NOMO-1 treated with DMSO at 0.1 percent for 48 hours (cell line): ENCODE results near the gene CD44.
A peak's percentile ranks its signal among the peaks of the same experiment; 100 is the strongest.
"Not testable (repeated sequence)": the region's sequence is repeated elsewhere in the genome, so short reads cannot be mapped to it uniquely, and the experiment has no call there.

Experiments used
- DNase-seq: peaks from one replicate; lab custom pipeline; 2025; ENCODE audit not compliant: unreplicated experiment; lab: John Stamatoyannopoulos, UW

Gene CD44

DNA sequence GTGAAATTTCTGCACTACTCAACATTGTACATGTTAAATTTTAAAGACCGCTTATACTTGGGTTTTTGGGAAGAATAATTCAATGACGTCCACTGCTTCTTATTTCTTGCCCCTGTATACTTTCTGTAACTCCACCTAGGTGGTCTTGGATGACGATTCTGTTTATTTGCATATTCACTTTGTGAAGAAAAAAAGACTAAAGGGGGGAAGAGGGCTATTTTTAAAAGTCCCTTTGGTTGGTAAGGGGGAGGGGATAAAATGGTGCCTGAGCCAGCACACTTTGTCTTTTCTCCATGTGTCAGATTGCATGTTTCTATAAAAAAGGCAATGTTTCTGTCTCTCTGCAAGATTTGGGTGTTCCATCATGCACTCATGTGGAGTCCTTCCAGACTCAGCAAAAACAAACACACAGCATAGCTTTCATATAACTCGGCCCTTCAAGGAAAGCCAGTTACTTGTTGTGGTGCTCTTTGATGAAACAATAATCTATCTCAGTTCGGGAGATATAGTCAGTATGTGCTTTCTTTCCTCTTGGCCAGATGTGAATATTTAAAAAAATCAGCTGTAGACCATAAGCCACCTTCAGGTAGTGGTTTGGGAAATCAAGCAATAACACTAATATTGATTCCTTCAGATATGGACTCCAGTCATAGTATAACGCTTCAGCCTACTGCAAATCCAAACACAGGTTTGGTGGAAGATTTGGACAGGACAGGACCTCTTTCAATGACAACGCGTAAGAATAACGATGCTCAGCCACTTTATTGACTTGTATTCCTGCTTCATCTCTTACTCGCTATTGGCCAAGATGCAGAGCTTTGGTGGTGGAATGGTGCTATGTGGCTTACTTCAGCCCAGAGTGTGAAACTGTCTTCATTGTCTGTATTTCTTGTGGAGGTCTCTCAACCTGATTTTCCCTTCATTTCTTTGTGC is 68.8 kb downstream of the CD44 start:
- DNase-seq: no peak

DNA sequence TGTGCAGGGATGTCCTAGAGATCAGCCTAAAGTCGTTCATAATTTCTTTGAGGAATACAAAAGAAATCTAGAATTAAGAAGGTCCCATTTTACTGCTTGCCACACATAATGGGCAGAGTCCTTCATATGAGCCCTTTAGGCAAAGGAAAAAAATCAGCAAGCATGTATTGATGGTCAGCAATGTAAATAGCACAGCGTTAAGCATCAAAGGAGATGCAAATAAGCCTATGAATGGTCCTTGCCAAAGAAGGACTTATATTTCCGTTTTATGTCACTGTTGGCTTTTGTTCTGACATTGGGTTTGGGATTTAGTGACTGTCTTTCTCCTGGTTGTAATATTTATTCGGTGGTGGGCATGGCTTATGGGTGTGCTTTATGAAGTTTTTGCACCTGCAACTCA is 69.8 kb downstream of the CD44 start:
- DNase-seq: no peak

DNA sequence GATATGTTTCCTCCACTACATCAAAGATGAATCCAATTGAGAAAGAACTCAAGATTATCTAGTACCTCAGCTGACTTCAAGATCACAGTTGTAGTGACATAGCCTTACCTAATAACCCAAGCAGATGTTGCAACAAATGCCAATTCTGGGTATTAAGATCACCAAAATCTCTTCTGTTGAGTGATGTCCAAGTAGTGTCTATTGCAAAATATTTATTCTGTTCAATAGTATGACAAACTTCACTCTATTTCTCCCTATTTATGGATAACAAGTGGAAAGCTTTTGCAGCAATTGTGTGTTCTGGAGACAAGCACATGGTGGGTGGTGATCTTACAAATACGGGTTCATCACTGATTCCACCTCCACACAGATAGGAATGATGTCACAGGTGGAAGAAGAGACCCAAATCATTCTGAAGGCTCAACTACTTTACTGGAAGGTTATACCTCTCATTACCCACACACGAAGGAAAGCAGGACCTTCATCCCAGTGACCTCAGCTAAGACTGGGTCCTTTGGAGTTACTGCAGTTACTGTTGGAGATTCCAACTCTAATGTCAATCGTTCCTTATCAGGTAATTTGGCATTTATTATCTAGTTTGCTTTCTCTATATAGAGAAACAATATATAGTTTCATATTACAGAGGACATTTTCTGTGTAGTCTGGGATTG is 72.0 kb downstream of the CD44 start:
- peak; percentile 36 for DNase-seq

DNA sequence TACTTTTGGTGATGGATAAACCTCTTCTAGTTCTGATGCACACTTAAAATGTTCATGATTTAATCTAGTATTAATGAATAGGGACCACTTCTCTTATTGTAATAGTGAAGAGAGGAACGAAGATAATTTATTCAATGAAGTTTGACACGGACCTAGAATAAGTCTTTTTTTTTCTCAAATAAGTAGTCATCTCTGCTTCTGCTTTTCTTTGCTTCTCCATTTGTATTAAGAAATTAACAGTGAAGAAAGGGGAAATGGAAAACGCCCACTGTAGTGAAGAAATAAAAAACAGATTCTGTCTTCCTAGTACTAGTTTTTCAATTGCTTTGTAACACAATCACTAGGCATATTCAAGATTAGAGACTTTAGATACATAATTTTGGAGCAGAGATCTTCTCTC is 73.0 kb downstream of the CD44 start:
- DNase-seq: peak; percentile 97

GRCh38 chr11:35214226-35214770 is 75.3 kb downstream of the CD44 start:
- no peak for DNase-seq

- no peak for DNase-seq
Measured at GRCh38 chr11:35214792-35215193, 75.8 kb downstream of the CD44 start.

DNA sequence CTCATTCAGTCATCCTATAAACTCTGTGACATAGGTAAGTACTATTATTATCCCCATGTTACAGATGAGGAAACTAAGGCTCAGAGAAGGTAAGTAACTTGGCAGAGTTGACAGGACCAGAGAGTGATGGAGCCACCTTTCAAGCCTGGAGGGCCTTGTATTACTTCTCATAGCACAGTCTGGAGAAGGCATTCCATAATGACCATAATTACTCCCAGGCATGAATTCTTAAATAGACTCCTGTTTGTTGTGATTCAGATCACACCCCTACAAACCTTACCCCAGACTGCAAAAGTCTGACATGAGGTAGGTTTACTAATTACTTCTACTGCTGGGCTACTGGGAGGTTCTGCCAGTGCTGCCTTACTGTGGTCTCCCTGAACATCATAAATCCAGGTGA is 77.0 kb downstream of the CD44 start:
- no peak for DNase-seq

DNA sequence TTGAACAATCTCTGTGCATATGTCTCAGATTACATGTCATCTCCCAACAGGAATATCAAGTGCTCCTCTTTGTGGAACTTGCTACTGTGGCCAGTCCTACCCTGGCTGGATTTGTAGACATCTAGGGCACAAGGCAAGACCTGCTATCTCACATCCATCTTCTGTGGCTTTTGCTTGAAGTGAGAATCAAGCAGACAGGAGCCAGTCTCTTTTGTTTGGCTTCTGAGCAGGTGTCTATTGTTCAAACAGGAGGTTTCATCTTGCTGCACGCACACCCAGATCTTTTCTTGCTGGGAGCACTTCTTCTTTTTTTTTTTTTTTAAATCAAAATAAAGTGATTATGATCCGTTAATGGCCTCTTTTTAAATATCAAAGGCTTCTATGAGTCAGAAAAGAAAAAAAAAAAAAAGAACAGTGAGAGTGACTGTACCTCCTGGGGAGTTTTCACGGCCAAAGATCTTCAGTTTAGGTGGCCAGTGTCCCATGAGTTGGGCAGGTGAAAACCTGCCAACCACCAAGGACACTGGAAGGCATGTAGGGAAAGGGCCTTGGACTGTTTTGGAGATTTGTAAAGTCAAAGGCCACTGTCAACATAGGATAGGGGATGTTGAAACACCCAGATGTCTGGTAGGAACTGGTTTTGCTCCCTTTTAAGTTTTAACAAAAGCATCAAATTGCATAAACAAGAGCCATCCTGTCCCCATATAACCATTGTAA is 78.1 kb downstream of the CD44 start:
- no peak for DNase-seq

DNA sequence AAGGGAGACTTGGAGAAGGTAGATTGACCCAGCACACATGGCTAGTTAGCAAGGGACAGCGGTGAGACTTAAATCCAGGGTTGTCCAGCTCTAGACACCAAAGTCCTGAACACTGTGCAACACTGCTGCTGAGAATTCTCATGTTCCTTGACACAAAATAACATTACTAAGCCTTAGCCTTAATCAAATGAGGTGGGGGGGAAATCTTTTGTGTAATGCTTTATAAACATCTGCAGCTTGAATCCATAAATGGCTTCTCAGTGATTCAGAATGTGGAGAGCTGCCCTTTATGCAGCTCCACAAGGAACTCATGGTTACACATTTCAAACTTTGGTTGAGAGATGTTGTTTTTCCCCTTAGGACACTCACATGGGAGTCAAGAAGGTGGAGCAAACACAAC is 80.0 kb downstream of the CD44 start:
- DNase-seq: no peak

DNA sequence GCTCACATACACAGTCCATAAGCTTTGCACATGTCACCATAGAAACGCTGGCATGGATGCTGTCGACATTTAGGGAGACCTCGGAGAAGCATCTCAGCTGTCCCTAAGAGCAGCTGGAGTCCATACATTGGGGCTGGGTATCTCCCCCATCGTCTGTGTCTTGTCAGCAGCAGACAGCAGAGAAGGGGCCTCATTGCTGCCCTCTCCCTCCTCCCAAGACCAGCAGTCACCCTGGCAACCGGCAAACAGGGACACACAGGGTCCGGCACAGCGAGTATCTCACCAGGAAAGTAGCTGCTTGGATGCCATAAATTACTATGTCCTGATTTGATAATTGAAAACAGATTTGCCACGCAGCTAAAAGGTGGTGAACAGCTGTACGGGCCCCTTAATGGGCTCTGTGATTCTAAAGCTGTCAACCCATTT is 84.4 kb downstream of the CD44 start:
- DNase-seq: no peak

GRCh38 chr11:35223991-35224390 is 85.0 kb downstream of the CD44 start:
- no peak for DNase-seq

GRCh38 chr11:35225946-35226520 is 87.1 kb downstream of the CD44 start:
- DNase-seq: no peak

DNA sequence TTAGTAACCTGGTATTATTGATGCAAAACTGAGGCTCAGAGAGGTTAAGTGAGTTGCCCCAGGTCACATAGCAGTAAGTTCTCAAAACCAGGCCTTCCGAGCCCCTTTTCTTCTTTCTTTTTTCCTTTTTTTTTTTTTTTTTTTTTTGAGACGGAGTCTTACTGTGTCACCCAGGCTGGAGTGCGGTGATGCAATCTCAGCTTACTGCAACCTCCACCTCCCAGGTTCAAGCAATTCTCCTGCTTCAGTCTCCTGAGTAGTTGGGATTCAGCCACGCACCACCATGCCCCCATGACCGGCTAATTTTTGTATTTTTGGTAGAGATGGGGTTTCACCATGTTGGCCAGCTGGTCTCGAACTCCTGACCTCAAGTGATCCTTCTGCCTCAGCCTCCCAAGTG is 87.8 kb downstream of the CD44 start:
- not testable (repeated sequence) for DNase-seq

DNA sequence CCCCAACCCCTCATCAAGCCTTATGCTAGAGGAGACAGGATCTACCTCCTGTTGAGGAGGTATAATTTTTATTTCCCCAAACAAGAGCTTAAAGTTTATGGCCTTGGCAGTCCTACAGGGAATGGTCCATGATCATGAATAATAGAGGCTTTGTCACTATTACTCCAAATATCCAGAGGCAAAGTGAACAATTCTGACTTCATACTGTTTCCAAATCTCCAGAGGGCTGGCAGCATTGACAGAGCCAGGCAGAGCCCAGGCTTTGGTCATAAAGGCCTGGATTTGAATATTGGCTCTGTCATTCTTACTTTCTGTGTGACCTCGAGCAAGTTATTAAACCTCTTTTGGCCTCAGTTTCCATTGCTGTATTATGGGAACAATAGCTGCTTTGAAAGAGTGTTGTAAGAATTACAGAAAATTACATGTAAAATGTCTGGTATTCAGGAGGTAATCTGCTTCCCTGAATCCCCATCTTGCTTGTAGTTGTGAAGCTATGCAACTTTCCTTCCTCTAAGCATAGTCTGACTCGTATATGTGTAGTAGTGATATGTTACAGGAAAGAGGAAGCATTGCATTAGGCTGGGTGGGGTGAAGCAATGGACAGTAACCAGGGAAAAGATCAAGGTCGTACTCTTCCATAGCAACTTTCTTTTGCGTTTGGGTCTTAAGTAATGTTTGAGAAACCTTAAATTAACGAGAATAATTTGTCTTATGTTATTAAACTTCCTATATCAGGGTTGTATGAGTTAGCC is 88.8 kb downstream of the CD44 start:
- peak; percentile 87 for DNase-seq

- DNase-seq: no peak
Measured at GRCh38 chr11:35228328-35228725, 89.4 kb downstream of the CD44 start.

DNA sequence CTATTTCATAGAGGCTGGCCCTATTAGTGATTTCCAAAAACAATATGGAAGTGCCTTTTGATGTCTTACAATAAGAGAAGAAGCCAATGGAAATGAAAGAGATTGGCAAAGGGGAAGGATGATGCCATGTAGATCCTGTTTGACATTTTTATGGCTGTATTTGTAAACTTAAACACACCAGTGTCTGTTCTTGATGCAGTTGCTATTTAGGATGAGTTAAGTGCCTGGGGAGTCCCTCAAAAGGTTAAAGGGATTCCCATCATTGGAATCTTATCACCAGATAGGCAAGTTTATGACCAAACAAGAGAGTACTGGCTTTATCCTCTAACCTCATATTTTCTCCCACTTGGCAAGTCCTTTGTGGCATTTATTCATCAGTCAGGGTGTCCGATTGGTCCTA is 91.4 kb downstream of the CD44 start:
- DNase-seq: no peak

DNA sequence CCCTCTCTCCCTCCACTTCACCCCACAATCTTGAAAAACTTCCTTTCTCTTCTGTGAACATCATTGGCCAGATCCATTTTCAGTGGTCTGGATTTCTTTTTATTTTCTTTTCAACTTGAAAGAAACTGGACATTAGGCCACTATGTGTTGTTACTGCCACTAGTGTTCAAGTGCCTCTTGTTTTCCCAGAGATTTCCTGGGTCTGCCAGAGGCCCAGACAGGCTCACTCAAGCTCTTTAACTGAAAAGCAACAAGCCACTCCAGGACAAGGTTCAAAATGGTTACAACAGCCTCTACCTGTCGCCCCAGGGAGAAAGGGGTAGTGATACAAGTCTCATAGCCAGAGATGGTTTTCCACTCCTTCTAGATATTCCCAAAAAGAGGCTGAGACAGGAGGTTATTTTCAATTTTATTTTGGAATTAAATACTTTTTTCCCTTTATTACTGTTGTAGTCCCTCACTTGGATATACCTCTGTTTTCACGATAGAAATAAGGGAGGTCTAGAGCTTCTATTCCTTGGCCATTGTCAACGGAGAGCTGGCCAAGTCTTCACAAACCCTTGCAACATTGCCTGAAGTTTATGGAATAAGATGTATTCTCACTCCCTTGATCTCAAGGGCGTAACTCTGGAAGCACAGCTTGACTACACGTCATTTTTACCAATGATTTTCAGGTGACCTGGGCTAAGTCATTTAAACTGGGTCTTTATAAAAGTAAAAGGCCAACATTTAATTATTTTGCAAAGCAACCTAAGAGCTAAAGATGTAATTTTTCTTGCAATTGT is 92.3 kb downstream of the CD44 start:
- DNase-seq: no peak

- no peak for DNase-seq
Measured at GRCh38 chr11:35232891-35233330, 93.9 kb downstream of the CD44 start.

GRCh38 chr11:35233518-35233917 is 94.5 kb downstream of the CD44 start:
- no peak for DNase-seq
